Measurements from ENCODE around the gene CCDC198. TPM values are rescaled to one million over a fixed set of nuclear protein-coding genes. Genes with fewer than 3 reads are reported as not detected.

Gene CCDC198
- total RNA-seq, result not detected in 2 replicates

GRCh38 chr14:57493467-57494181 is at the start of gene CCDC198:
CCDC198 (minus strand) TSS chr14:57493857; CDS start chr14:57493715, 142 bp downstream.

Other genes with a start within 250 kb of the CCDC198 start
- gene EXOC5, start 225.0 kb downstream of the CCDC198 start, total RNA-seq, result 57.1 and 77.7 TPM in 2 replicates
- gene AP5M1, start 224.9 kb downstream of the CCDC198 start, total RNA-seq, result 23.7 and 31.4 TPM in 2 replicates
- gene NAA30, start 103.3 kb downstream of the CCDC198 start, total RNA-seq, result 15.1 and 15.9 TPM in 2 replicates

Measured in smooth muscle cell of trachea (primary cell).